GM12878 (cell line): ENCODE measurements around the gene MTHFD1L. TPM values are rescaled to one million over a fixed set of nuclear protein-coding genes. Genes with fewer than 3 reads are reported as not detected.

Experiments used
- ATAC-seq: fragments of 200-7000 bp; cut with Tn5 transposase; 3 replicates; pipeline ENCODE4 v1.9.1; 2020; ENCODE audit warnings: mild to moderate bottlenecking, moderate library complexity
- BruUV-seq: library from RNA; stranded (reverse); fragments of 400-500 nt; replicated peaks from 2 replicates; lab custom pipeline; 2021; lab: Mats Ljungman, UMichigan
- CTCF ChIA-PET: fragments of 300-600 bp; sonication (Branson Sonifier 250); formaldehyde crosslinking; extraction: SDS; loops from one replicate; lab custom pipeline; 2021; ENCODE audit warnings: inconsistent platforms; lab: Yijun Ruan, JAX
- POLR2A ChIA-PET: fragments of 350-600 bp; formaldehyde crosslinking; extraction: SDS; loops from one replicate; lab custom pipeline; 2021; ENCODE audit warnings: inconsistent platforms; lab: Charles Lee
- RAD21 ChIA-PET: fragments of 300-600 bp; sonication (Branson Sonifier 250); formaldehyde crosslinking; loops from one replicate; lab custom pipeline; 2023; ENCODE audit warnings: antibody characterized with exemption; ENCODE audit not compliant: unreplicated experiment; lab: Charles Lee
- SMC1A ChIA-PET: fragments of 300-600 bp; sonication (Branson Sonifier 250); formaldehyde crosslinking; loops from one replicate; lab custom pipeline; 2023; ENCODE audit not compliant: unreplicated experiment, uncharacterized antibody; lab: Charles Lee
- DNase-seq: peaks from one replicate; pipeline ENCODE4 v3.0.0-alpha.2; 2011; ENCODE audit warnings: low read depth, low spot score
- FAIRE-seq: peaks from 3 replicates; lab custom pipeline; 2011; peaks lifted over from hg19 to GRCh38; lab: Jason Lieb, UNC
- H2AFZ ChIP-seq: 2 replicates; pipeline ENCODE4 v1.6.0; 2011; ENCODE audit warnings: low read depth, low read length, control low read depth; ENCODE audit not compliant: control insufficient read depth
- H3K27ac ChIP-seq: 2 replicates; pipeline ENCODE4 v1.5.1; 2011; ENCODE audit warnings: control low read depth; ENCODE audit not compliant: control insufficient read depth, insufficient read depth
- H3K27me3 ChIP-seq, 2 experiments: replicated peaks in 1 of 2; 2 replicates each; pipeline versions ENCODE4 v1.6.0 to v1.6.1; 2011; ENCODE audit warnings: low read length in 1 of 2; ENCODE audit not compliant: control insufficient read depth in 2 of 2, insufficient read depth in 2 of 2
- H3K36me3 ChIP-seq, 2 experiments: 2 replicates each; pipeline ENCODE4 v1.5.1; 2011; ENCODE audit warnings: low read length in 1 of 2; ENCODE audit not compliant: control insufficient read depth in 2 of 2, insufficient read depth in 2 of 2
- H3K4me1 ChIP-seq: 2 replicates; pipeline ENCODE4 v1.6.1; 2011; ENCODE audit warnings: mild to moderate bottlenecking, low read length, moderate library complexity, mixed read lengths; ENCODE audit not compliant: control insufficient read depth, insufficient read depth
- H3K4me2 ChIP-seq: 2 replicates; pipeline ENCODE4 v1.6.0; 2011; ENCODE audit warnings: control low read depth; ENCODE audit not compliant: control insufficient read depth, insufficient read depth
- H3K4me3 ChIP-seq: fragments of 200-600 bp; sonication (generic); 2 replicates; pipeline ENCODE4 v1.5.1; 2016
- H3K79me2 ChIP-seq: 2 replicates; pipeline ENCODE4 v1.6.0; 2011; ENCODE audit warnings: low read length; ENCODE audit not compliant: control insufficient read depth, insufficient read depth
- H3K9ac ChIP-seq: 2 replicates; pipeline ENCODE4 v1.8.0; 2011; ENCODE audit warnings: low read length, control low read depth, mixed read lengths; ENCODE audit not compliant: control insufficient read depth, insufficient read depth
- H3K9me3 ChIP-seq: replicated peaks from 3 replicates; pipeline ENCODE4 v1.5.1; 2011; ENCODE audit warnings: mild to moderate bottlenecking, low read length; ENCODE audit not compliant: control insufficient read depth, insufficient read depth
- H4K20me1 ChIP-seq: 2 replicates; pipeline ENCODE4 v1.6.0; 2011; ENCODE audit not compliant: control insufficient read depth, insufficient read depth
- ETV6 ChIP-seq, 2 experiments: fragments of 450-650 bp in 1 of 2; IDR thresholded peaks in 1 of 2; conservative IDR thresholded peaks in 1 of 2; 2 replicates each; pipeline ENCODE4 v1.6.1; 2014; ENCODE audit warnings: antibody characterized with exemption in 1 of 2, borderline replicate concordance in 1 of 2, low read depth in 1 of 2, mild to moderate bottlenecking in 1 of 2, moderate library complexity in 1 of 2
- JUND ChIP-seq: IDR thresholded peaks from 2 replicates; pipeline ENCODE4 v1.6.1; 2012; ENCODE audit warnings: low read depth, mild to moderate bottlenecking, low read length, improper control_type of control experiment, moderate library complexity
- MTA2 ChIP-seq: fragments of 450-650 bp; IDR thresholded peaks from 2 replicates; pipeline ENCODE4 v1.6.1; 2016; ENCODE audit warnings: low read depth, mild to moderate bottlenecking, moderate library complexity
- MXI1 ChIP-seq: fragments of 150-350 bp; IDR thresholded peaks from 2 replicates; pipeline ENCODE4 v1.6.1; 2011; ENCODE audit warnings: low read depth, mild to moderate bottlenecking, inconsistent platforms, low read length, improper control_type of control experiment
- NFYB ChIP-seq: IDR thresholded peaks from 2 replicates; pipeline ENCODE4 v1.6.1; 2011; ENCODE audit warnings: low read depth, mild to moderate bottlenecking, low read length, improper control_type of control experiment, moderate library complexity; ENCODE audit not compliant: insufficient read depth
- RUNX3 ChIP-seq: IDR thresholded peaks from 2 replicates; pipeline ENCODE4 v1.6.1; 2012; ENCODE audit warnings: low read length, inconsistent platforms
- SIX5 ChIP-seq: IDR thresholded peaks from 2 replicates; pipeline ENCODE4 v1.6.1; 2011; ENCODE audit warnings: mild to moderate bottlenecking, low read depth, low read length, moderate library complexity; ENCODE audit not compliant: severe bottlenecking
- SMAD1 ChIP-seq: fragments of 450-650 bp; IDR thresholded peaks from 2 replicates; pipeline ENCODE4 v1.6.1; 2018; ENCODE audit warnings: mild to moderate bottlenecking, low read depth; ENCODE audit not compliant: partially characterized antibody
- SUZ12 ChIP-seq: fragments of 200-600 bp; sonication (generic); IDR thresholded peaks from one replicate; pipeline ENCODE4 v1.6.1; 2018; ENCODE audit warnings: antibody characterized with exemption, mild to moderate bottlenecking; ENCODE audit not compliant: unreplicated experiment
- ZNF622 ChIP-seq: fragments of 450-650 bp; IDR thresholded peaks from 2 replicates; pipeline ENCODE4 v1.6.1; 2017; ENCODE audit warnings: mild to moderate bottlenecking, inconsistent platforms
- WGBS: methylation state at CpG from one replicate; pipeline ENCODE4 v1.1.6; 2016; ENCODE audit warnings: low lambda C conversion rate; ENCODE audit not compliant: insufficient replicate concordance, insufficient coverage; ENCODE audit errors: missing lambda C conversion rate; 5-methylcytosine and 5-hydroxymethylcytosine counted together
- in situ Hi-C: fragments of 300-500 bp; cut with MboI; formaldehyde crosslinking; loops from 9 replicates; pipeline ENCODE4 v1.14.3; 2018; ENCODE audit warnings: mixed read lengths
- intact Hi-C: fragments of 100-400 bp; cut with micrococcal nuclease; formaldehyde crosslinking; loops from one replicate; pipeline ENCODE4 v1.14.2; 2022; ENCODE audit not compliant: unreplicated experiment
- polyA plus RNA-seq, 11 experiments: library from polyadenylated mRNA; depleted of rRNA in 4 of 11; unstranded in 6 of 11; stranded (reverse) in 5 of 11; fragments of >200 nt; fragmentation: Nextera tagmentation in 4 of 11; fragmentation: Illumina TruSeq in 1 of 11; extraction: Ambion mirVana in 4 of 11; extraction: Trizol in 1 of 11; gene quantifications; 1 replicate in 1 of 11; 2 replicates in 10 of 11; pipeline versions ENCODE4 v1.2.1 to v1.2.3, GENCODE V29; 2011 to 2016; ENCODE audit warnings: inconsistent platforms in 2 of 11, missing spikeins in 2 of 11, low read depth in 1 of 11
- total RNA-seq, 4 experiments: library from RNA; depleted of rRNA in 3 of 4; stranded (reverse); fragments of >200 nt in 3 of 4; fragmentation: Illumina TruSeq in 1 of 4; extraction: Trizol in 1 of 4; gene quantifications; 2 replicates each; pipeline versions ENCODE4 v1.2.1 to v1.2.3, GENCODE V29; 2013 to 2021

MTHFD1L gene
- total and polyA plus RNA-seq, 10 of the 15 experiments (the other 5 are each of a cell fraction or from before 2014, with no cell fraction given): 11.7 to 75.5 (median 28.8) TPM

GRCh38 chr6:150902142-150902776 lies 36.8 kb downstream of the MTHFD1L start:
- Histone ChIP-seq H2AFZ (no peak overlapping the region), H3K4me3 (no peak overlapping the region), H3K36me3 (peaks cover 0 to 6% of the 10 kb centered on the region in 2 experiments; a peak in 1 of 4 replicates), H3K9me3 (no peaks in the 10 kb centered on the region), H4K20me1 (no peaks in the 10 kb centered on the region), H3K4me1 (peaks cover 13% of the 10 kb centered on the region), H3K4me2 (no peak overlapping the region), H3K27ac (no peak overlapping the region), H3K9ac (no peak overlapping the region), H3K79me2 (no peaks in the 10 kb centered on the region), H3K27me3 (no peaks in the 10 kb centered on the region)
- ChIA-PET CTCF (interaction anchor here (1.6 to 6.5 kb wide), 2 partner anchors 10 to 112 kb away, joined by 6 to 62 read pairs; no protein-coding TSS in a partner anchor), SMC1A (interaction anchor here (0.6 to 1.5 kb wide), 3 partner anchors 8 to 22 kb away, joined by 3 to 8 read pairs (median 3); no protein-coding TSS in a partner anchor), POLR2A (no interaction called here), RAD21 (interaction anchor here (0.7 to 1.5 kb wide), 2 partner anchors 11 to 31 kb away, joined by 3 read pairs; no protein-coding TSS in a partner anchor)
- TF ChIP-seq MXI1 (no peak), MTA2 (no peak), RUNX3 (no peak), ETV6 (conservative IDR thresholded peaks at IDR 0.05 in 1 of 2, IDR thresholded peaks at IDR 0.05 in 1 of 2; ENCODE audit: borderline replicate concordance in 1 of 2, low read depth in 1 of 2) (no peak), ZNF622 (no peak), SUZ12 (no peak), SIX5 (no peak), NFYB (no peak), JUND (no peak), SMAD1 (no peak)
- no peak for FAIRE-seq
- intact Hi-C loops (no loop called here), in situ Hi-C loops (no loop called here)
- no peak for ATAC-seq
- 96% methylated on average over 3 of the region's 3 CpGs for WGBS
- no TSS peak for BruUV-seq
- DNase-seq: no peak
